Vagina (tissue), 2 donors: ENCODE data around the gene NKTR.

ENCODE experiments used
- POLR2A ChIP-seq, 2 donors: fragments of 450-650 bp; IDR thresholded peaks; one replicate each; pipeline ENCODE4 v1.6.1; 2017; ENCODE audit warnings: antibody characterized with exemption in 2 of 2, mild to moderate bottlenecking in 2 of 2, moderate library complexity in 2 of 2
- POLR2AphosphoS5 ChIP-seq, 2 donors: sonication (generic); formaldehyde crosslinking; IDR thresholded peaks; one replicate each; pipeline ENCODE4 v1.9.0; 2017; ENCODE audit warnings: antibody characterized with exemption in 2 of 2, mild to moderate bottlenecking in 2 of 2, low read depth in 1 of 2; ENCODE audit not compliant: insufficient read depth in 1 of 2
- TF ChIP-seq, protein P1 (sequence below), 3 experiments: fragments of 450-650 bp in 2 of 3; fragments of 200-600 bp in 1 of 3; sonication (generic) in 1 of 3; IDR thresholded peaks; one replicate each; pipeline ENCODE4 v1.5.1; 2017 to 2019; ENCODE audit warnings: antibody characterized with exemption in 3 of 3, mild to moderate bottlenecking in 2 of 3, moderate library complexity in 2 of 3

DNA sequence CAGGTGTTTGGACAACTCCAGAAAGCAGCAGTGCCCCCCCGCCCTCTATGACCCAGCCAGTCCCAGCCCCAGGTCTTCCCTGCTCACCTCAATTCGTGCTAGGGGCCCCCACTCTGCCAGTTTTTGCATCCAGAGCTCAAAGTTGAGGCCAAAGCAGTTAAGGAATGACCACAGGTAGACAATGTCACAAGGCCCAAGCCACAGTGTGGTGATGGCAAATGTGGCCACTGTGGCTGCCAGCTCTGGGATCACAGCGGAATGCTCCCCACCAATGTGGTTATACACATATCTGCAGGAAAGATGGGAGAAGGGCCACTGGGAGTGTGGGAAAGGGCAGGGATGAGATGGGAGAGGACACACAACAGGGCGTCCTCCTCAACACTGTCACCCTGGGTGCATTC, 93.0 kb downstream of the NKTR start:
- TF ChIP-seq, protein P1, sequence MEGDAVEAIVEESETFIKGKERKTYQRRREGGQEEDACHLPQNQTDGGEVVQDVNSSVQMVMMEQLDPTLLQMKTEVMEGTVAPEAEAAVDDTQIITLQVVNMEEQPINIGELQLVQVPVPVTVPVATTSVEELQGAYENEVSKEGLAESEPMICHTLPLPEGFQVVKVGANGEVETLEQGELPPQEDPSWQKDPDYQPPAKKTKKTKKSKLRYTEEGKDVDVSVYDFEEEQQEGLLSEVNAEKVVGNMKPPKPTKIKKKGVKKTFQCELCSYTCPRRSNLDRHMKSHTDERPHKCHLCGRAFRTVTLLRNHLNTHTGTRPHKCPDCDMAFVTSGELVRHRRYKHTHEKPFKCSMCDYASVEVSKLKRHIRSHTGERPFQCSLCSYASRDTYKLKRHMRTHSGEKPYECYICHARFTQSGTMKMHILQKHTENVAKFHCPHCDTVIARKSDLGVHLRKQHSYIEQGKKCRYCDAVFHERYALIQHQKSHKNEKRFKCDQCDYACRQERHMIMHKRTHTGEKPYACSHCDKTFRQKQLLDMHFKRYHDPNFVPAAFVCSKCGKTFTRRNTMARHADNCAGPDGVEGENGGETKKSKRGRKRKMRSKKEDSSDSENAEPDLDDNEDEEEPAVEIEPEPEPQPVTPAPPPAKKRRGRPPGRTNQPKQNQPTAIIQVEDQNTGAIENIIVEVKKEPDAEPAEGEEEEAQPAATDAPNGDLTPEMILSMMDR (IDR thresholded peaks at IDR 0.05), result no peak
- no peak for TF ChIP-seq POLR2A (IDR thresholded peaks at IDR 0.05)
- no peak for TF ChIP-seq POLR2AphosphoS5 (IDR thresholded peaks at IDR 0.05; ENCODE audit: insufficient read depth in 1 of 2, low read depth in 1 of 2)
